Breast epithelium (tissue), 4 donors: ENCODE data around the gene TGFBR3. TPM values are rescaled to one million over a fixed set of nuclear protein-coding genes. Genes with fewer than 3 reads are reported as not detected.
"Not testable (repeated sequence)": the region's sequence is repeated elsewhere in the genome, so short reads cannot be mapped to it uniquely, and the experiment has no call there.

Experiments
- DNase-seq, 2 donors: peaks; one replicate each; pipeline ENCODE4 v3.0.0-alpha.2; 2019; ENCODE audit warnings: low spot score in 2 of 2
- H3K27ac ChIP-seq, 2 donors: fragments of 200-600 bp; sonication (generic) in 1 of 2; one replicate each; pipeline ENCODE4 v1.5.1; 2016 to 2019; ENCODE audit warnings: mild to moderate bottlenecking in 1 of 2
- H3K27me3 ChIP-seq, 2 donors: fragments of 200-600 bp; sonication (generic) in 1 of 2; one replicate each; pipeline versions ENCODE4 v1.5.1 to v1.6.0; 2017 to 2019; ENCODE audit warnings: control low read depth in 1 of 2, mild to moderate bottlenecking in 1 of 2
- H3K36me3 ChIP-seq: fragments of 200-600 bp; one replicate; pipeline ENCODE4 v1.5.1; 2019
- H3K4me1 ChIP-seq, 2 donors: fragments of 200-600 bp; sonication (generic); one replicate each; pipeline ENCODE4 v1.5.1; 2016 to 2019; ENCODE audit warnings: control low read depth in 1 of 2
- H3K4me3 ChIP-seq, 3 donors: fragments of 200-600 bp; sonication (generic); 1 replicate in 2 of 3; 2 replicates in 1 of 3; pipeline ENCODE4 v1.5.1; 2016 to 2019; ENCODE audit warnings: mild to moderate bottlenecking in 3 of 3, moderate library complexity in 2 of 3
- H3K9me3 ChIP-seq, 2 donors: fragments of 200-600 bp; sonication (generic) in 1 of 2; one replicate each; pipeline ENCODE4 v1.5.1; 2016 to 2019; ENCODE audit warnings: control low read depth in 1 of 2
- CTCF ChIP-seq, 3 donors: fragments of 450-650 bp; IDR thresholded peaks; one replicate each; pipeline ENCODE4 v1.5.1; 2016 to 2017; ENCODE audit warnings: antibody characterized with exemption in 3 of 3, mild to moderate bottlenecking in 3 of 3, moderate library complexity in 3 of 3
- POLR2A ChIP-seq: fragments of 450-650 bp; IDR thresholded peaks from one replicate; pipeline ENCODE4 v1.6.1; 2016; ENCODE audit warnings: antibody characterized with exemption, mild to moderate bottlenecking, moderate library complexity
- POLR2AphosphoS5 ChIP-seq, 3 donors: sonication (generic); formaldehyde crosslinking; IDR thresholded peaks; one replicate each; pipeline ENCODE4 v1.6.1; 2017; ENCODE audit warnings: antibody characterized with exemption in 3 of 3
- intact Hi-C: fragments of 100-400 bp; cut with DNase I; formaldehyde crosslinking; loops from one replicate; pipeline ENCODE4 v1.15.1; 2023; ENCODE audit warnings: low total_unique reads
- total RNA-seq, 3 donors: library from RNA; depleted of rRNA; stranded (reverse); fragments of >200 nt; gene quantifications; one replicate each; pipeline ENCODE4 v1.1.0, GENCODE V29; 2016

TGFBR3 gene
- total RNA-seq, 3 donors from 2014 or later = 127 to 287 (median 167) TPM

- Histone ChIP-seq H3K9me3 (no peaks in the 10 kb centered on the region), H3K4me1 (peaks cover 6 to 7% of the 10 kb centered on the region in 2 donors), H3K36me3 (no peaks in the 10 kb centered on the region), H3K27me3 (no peaks in the 10 kb centered on the region), H3K4me3 (no peak overlapping the region), H3K27ac (peak overlapping the region; percentile 66 to 86)
- no peak for DNase-seq
- no peak for TF ChIP-seq POLR2A
- TF ChIP-seq POLR2AphosphoS5 (IDR thresholded peaks at IDR 0.05) = peak in 2 of 3 donors; percentile 38 to 61
- TF ChIP-seq CTCF (IDR thresholded peaks at IDR 0.05) = no peak
- intact Hi-C loops = no loop called here
Observed at GRCh38 chr1:91844862-91845528, 41.0 kb downstream of the TGFBR3 start.

GRCh38 chr1:91843843-91844242, 42.1 kb downstream of the TGFBR3 start:
- H3K9me3 ChIP-seq = no peaks in the 10 kb centered on the region
- H3K36me3 ChIP-seq = no peaks in the 10 kb centered on the region
- no peak for DNase-seq
- intact Hi-C loops = no loop called here
- no peaks in the 10 kb centered on the region for H3K27me3 ChIP-seq
- TF ChIP-seq POLR2A (no peak), POLR2AphosphoS5 (IDR thresholded peaks at IDR 0.05) (no peak), CTCF (IDR thresholded peaks at IDR 0.05) (no peak)
- peaks cover 6 to 7% of the 10 kb centered on the region in 2 donors for H3K4me1 ChIP-seq
- no peak overlapping the region for H3K4me3 ChIP-seq
- peak overlapping the region; percentile 61 to 66 for H3K27ac ChIP-seq

GRCh38 chr1:91842563-91842962, 43.4 kb downstream of the TGFBR3 start:
- Histone ChIP-seq H3K4me3 (no peak overlapping the region), H3K9me3 (no peaks in the 10 kb centered on the region), H3K4me1 (peaks cover 6 to 7% of the 10 kb centered on the region in 2 donors), H3K27me3 (no peaks in the 10 kb centered on the region), H3K36me3 (no peaks in the 10 kb centered on the region), H3K27ac (peak overlapping the region in 1 of 2 donors; percentile 50)
- no peak for DNase-seq
- intact Hi-C loops = no loop called here
- TF ChIP-seq CTCF (IDR thresholded peaks at IDR 0.05) (no peak), POLR2A (no peak), POLR2AphosphoS5 (IDR thresholded peaks at IDR 0.05) (no peak)

GRCh38 chr1:91842056-91842455, 43.9 kb downstream of the TGFBR3 start:
- Histone ChIP-seq H3K4me1 (peaks cover 6 to 7% of the 10 kb centered on the region in 2 donors), H3K27ac (peak overlapping the region in 1 of 2 donors; percentile 50), H3K36me3 (no peaks in the 10 kb centered on the region), H3K9me3 (no peaks in the 10 kb centered on the region), H3K4me3 (no peak overlapping the region), H3K27me3 (no peaks in the 10 kb centered on the region)
- TF ChIP-seq POLR2AphosphoS5 (IDR thresholded peaks at IDR 0.05) (no peak), POLR2A (no peak), CTCF (IDR thresholded peaks at IDR 0.05) (no peak)
- DNase-seq = no peak
- intact Hi-C loops = no loop called here

GRCh38 chr1:91840276-91840675, 45.7 kb downstream of the TGFBR3 start:
- H3K27ac ChIP-seq, intact Hi-C loops, H3K27me3 ChIP-seq, DNase-seq, H3K4me3 ChIP-seq, H3K36me3 ChIP-seq, H3K9me3 ChIP-seq, H3K4me1 ChIP-seq: not testable (repeated sequence)
